PFSK-1 (cell line): ENCODE results near the gene LSAMP.

Experiments
- FOXP2 ChIP-seq: optimal IDR thresholded peaks from 2 replicates; pipeline ENCODE3; 2011; ENCODE audit warnings: borderline replicate concordance, control low read depth, inconsistent platforms; ENCODE audit not compliant: insufficient read depth; ENCODE audit errors: extremely low read length, extremely low read depth
- POLR2AphosphoS5 ChIP-seq: IDR thresholded peaks from 2 replicates; pipeline ENCODE4 v1.6.1; 2012; ENCODE audit warnings: low read depth, mild to moderate bottlenecking, control low read depth, low read length, moderate library complexity
- SIN3A ChIP-seq: IDR thresholded peaks from 2 replicates; pipeline ENCODE4 v1.6.1; 2012; ENCODE audit warnings: mild to moderate bottlenecking, low read length, moderate library complexity, borderline replicate concordance; ENCODE audit not compliant: insufficient read depth
- TAF1 ChIP-seq: IDR thresholded peaks from 2 replicates; pipeline ENCODE4 v1.6.1; 2012; ENCODE audit warnings: low read length, control low read depth, borderline replicate concordance; ENCODE audit not compliant: insufficient read depth
- TF ChIP-seq, protein P1 (sequence below), 2 experiments: IDR thresholded peaks; 2 replicates each; pipeline versions ENCODE4 v1.6.1 to v1.8.0; 2011 to 2012; ENCODE audit warnings: low read depth in 2 of 2, low read length in 2 of 2, control low read depth in 1 of 2, inconsistent platforms in 1 of 2, mild to moderate bottlenecking in 1 of 2, moderate library complexity in 1 of 2; ENCODE audit not compliant: insufficient read depth in 1 of 2

The LSAMP gene

DNA sequence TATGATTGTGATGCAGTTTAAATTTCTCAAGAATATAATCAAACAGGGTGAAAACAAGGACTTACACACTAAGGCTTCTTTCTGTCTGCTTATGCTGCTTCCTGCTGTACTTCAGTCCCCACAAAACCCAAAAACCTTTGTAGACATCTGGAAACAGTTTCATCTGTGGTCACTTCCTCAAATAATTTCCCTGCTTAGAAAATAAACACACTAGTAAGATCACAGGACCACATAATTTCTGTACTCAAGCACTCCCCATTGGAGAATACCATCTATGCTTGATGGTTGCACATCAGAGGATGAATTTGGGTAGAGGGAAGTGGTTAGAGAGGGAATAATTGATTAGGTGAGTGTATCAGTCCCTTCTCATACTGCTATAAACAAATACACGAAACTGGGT lies 266.2 kb downstream of the LSAMP start:
- no peak for TF ChIP-seq SIN3A
- TF ChIP-seq POLR2AphosphoS5, result no peak
- no peak for TF ChIP-seq TAF1
- no peak for TF ChIP-seq FOXP2
- TF ChIP-seq, protein P1, sequence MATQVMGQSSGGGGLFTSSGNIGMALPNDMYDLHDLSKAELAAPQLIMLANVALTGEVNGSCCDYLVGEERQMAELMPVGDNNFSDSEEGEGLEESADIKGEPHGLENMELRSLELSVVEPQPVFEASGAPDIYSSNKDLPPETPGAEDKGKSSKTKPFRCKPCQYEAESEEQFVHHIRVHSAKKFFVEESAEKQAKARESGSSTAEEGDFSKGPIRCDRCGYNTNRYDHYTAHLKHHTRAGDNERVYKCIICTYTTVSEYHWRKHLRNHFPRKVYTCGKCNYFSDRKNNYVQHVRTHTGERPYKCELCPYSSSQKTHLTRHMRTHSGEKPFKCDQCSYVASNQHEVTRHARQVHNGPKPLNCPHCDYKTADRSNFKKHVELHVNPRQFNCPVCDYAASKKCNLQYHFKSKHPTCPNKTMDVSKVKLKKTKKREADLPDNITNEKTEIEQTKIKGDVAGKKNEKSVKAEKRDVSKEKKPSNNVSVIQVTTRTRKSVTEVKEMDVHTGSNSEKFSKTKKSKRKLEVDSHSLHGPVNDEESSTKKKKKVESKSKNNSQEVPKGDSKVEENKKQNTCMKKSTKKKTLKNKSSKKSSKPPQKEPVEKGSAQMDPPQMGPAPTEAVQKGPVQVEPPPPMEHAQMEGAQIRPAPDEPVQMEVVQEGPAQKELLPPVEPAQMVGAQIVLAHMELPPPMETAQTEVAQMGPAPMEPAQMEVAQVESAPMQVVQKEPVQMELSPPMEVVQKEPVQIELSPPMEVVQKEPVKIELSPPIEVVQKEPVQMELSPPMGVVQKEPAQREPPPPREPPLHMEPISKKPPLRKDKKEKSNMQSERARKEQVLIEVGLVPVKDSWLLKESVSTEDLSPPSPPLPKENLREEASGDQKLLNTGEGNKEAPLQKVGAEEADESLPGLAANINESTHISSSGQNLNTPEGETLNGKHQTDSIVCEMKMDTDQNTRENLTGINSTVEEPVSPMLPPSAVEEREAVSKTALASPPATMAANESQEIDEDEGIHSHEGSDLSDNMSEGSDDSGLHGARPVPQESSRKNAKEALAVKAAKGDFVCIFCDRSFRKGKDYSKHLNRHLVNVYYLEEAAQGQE (IDR thresholded peaks at IDR 0.05; ENCODE audit: insufficient read depth in 1 of 2, low read depth in 2 of 2, low read length in 2 of 2), result no peak

- TF ChIP-seq TAF1, result no peak
- TF ChIP-seq, protein P1 (IDR thresholded peaks at IDR 0.05; ENCODE audit: insufficient read depth in 1 of 2, low read depth in 2 of 2, low read length in 2 of 2), result no peak
Measured at GRCh38 chr3:116176974-116177555, 268.2 kb downstream of the LSAMP start.

- TF ChIP-seq POLR2AphosphoS5 (no peak), SIN3A (no peak), FOXP2 (no peak), TAF1 (no peak)
- TF ChIP-seq, protein P1 (IDR thresholded peaks at IDR 0.05; ENCODE audit: insufficient read depth in 1 of 2, low read depth in 2 of 2, low read length in 2 of 2), result no peak
Measured at GRCh38 chr3:116166121-116166520, 279.2 kb downstream of the LSAMP start.

- TF ChIP-seq FOXP2, result no peak
- TF ChIP-seq TAF1, result no peak
- TF ChIP-seq POLR2AphosphoS5, result no peak
- TF ChIP-seq, protein P1 (IDR thresholded peaks at IDR 0.05; ENCODE audit: insufficient read depth in 1 of 2, low read depth in 2 of 2, low read length in 2 of 2), result no peak
- TF ChIP-seq SIN3A, result no peak
Measured at GRCh38 chr3:116165641-116166040, 279.6 kb downstream of the LSAMP start.

- TF ChIP-seq SIN3A (no peak), TAF1 (no peak), FOXP2 (no peak)
- TF ChIP-seq, protein P1 (IDR thresholded peaks at IDR 0.05; ENCODE audit: insufficient read depth in 1 of 2, low read depth in 2 of 2, low read length in 2 of 2), result no peak
Measured at GRCh38 chr3:116165135-116165534, 280.2 kb downstream of the LSAMP start.
